Activated naive CD4-positive, alpha-beta T cell treated with anti-CD3 and anti-CD28 coated beads, Interleukin-2, amount 50 U/mL, for 24 hours (primary cell): Measurements from ENCODE around the gene KLHDC4.
"Not testable (repeated sequence)": the region's sequence is repeated elsewhere in the genome, so short reads cannot be mapped to it uniquely, and the experiment has no call there.

ENCODE experiments used
- H3K27ac Mint-ChIP-seq: one replicate; pipeline ENCODE4 v1.8.0; 2021; ENCODE audit warnings: mild to moderate bottlenecking, mixed read lengths
- H3K27me3 Mint-ChIP-seq: one replicate; pipeline ENCODE4 v1.8.0; 2021; ENCODE audit warnings: mixed read lengths
- H3K36me3 Mint-ChIP-seq: one replicate; pipeline ENCODE4 v1.8.0; 2021; ENCODE audit warnings: mixed read lengths
- H3K4me1 Mint-ChIP-seq: one replicate; pipeline ENCODE4 v1.8.0; 2021; ENCODE audit warnings: mixed read lengths
- H3K4me3 Mint-ChIP-seq: one replicate; pipeline ENCODE4 v1.8.0; 2021; ENCODE audit warnings: mild to moderate bottlenecking, mixed read lengths
- H3K9me3 Mint-ChIP-seq: one replicate; pipeline ENCODE4 v1.8.0; 2021; ENCODE audit warnings: mixed read lengths

The KLHDC4 gene

DNA sequence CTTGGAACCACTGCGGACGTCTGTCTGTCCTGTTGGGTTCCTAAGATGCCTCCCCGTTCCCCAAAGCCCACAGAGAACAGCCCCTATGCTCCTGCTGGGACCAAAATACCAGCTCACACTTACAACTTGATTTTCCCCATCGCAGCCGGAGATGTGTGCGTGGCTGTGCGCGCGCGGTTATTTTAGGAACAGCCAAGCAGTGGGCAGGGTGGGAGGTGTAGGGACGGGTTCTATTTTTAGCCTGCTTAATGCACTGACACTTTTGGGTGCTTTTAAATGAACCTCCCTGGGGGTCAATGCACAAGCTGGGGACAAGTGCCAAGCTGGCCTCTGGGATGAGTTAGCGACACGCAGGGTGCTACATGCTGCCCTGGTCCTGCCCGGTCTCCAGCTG lies 74.1 kb downstream of the KLHDC4 start:
- Mint-ChIP-seq H3K9me3 (no peaks in the 10 kb centered on the region), H3K27me3 (no peaks in the 10 kb centered on the region), H3K36me3 (peaks cover 2% of the 10 kb centered on the region), H3K27ac (no peak overlapping the region), H3K4me3 (no peak overlapping the region), H3K4me1 (no peaks in the 10 kb centered on the region)

DNA sequence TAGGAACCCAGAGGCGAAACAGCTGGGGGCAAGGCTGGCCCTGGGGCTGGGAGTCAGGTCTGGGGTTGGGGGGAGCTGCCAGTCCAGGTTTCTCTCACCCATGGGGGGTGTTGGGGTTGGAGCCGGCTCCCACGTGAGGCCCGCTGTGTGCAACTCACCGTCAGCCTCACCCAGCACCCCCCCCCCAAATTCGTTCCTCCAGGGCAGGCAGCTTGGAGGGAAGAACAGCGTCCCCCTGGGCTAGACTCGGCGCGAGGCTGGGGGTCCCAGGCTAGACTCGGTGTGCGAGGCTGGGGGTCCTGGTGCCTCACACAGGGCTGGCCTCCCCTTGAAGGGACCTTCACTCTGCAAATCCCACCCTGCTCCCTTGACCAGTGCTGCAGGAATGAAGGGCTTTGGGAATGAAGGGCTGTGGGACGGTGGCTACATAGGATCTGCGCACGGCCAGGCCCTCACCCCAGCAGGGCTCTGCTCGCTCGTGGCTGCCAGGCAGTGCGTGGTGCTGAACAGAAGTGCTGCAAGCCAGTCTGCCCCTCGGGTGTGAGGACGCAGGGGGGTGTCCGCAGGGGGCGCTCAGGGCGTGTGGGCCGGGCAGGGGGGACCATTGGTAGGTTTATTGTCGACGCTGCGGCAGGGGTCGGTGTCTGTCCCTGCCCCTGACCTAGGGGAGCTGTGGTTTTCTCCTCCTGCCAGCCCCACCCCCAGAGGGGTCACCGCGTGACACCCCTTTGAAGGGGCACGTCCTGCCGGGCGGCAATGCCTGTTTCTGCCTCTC lies 74.7 kb downstream of the KLHDC4 start:
- no peak overlapping the region for H3K4me3 Mint-ChIP-seq
- no peaks in the 10 kb centered on the region for H3K27me3 Mint-ChIP-seq
- no peaks in the 10 kb centered on the region for H3K4me1 Mint-ChIP-seq
- no peak overlapping the region for H3K27ac Mint-ChIP-seq
- H3K36me3 Mint-ChIP-seq: no peaks in the 10 kb centered on the region
- no peaks in the 10 kb centered on the region for H3K9me3 Mint-ChIP-seq

DNA sequence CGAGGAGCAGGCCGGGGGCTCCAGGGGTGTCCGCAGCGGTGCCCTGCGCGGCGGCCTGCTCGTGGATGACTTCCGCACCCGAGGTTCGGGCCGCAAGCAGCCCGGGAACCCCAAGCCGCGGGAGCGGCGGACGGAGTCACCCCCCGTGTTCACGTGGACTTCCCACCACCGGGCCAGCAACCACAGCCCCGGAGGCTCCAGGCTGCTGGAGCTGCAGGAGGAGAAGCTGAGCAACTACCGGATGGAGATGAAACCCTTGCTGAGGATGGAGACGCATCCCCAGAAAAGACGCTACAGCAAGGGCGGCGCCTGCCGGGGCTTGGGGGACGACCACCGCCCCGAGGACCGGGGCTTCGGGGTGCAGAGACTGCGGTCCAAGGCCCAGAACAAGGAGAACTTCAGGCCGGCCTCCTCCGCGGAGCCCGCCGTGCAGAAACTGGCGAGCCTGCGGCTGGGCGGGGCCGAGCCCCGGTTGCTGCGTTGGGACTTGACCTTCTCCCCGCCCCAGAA lies 75.8 kb downstream of the KLHDC4 start:
- no peaks in the 10 kb centered on the region for H3K27me3 Mint-ChIP-seq
- no peaks in the 10 kb centered on the region for H3K36me3 Mint-ChIP-seq
- H3K4me1 Mint-ChIP-seq: no peaks in the 10 kb centered on the region
- no peaks in the 10 kb centered on the region for H3K9me3 Mint-ChIP-seq
- no peak overlapping the region for H3K4me3 Mint-ChIP-seq
- no peak overlapping the region for H3K27ac Mint-ChIP-seq

DNA sequence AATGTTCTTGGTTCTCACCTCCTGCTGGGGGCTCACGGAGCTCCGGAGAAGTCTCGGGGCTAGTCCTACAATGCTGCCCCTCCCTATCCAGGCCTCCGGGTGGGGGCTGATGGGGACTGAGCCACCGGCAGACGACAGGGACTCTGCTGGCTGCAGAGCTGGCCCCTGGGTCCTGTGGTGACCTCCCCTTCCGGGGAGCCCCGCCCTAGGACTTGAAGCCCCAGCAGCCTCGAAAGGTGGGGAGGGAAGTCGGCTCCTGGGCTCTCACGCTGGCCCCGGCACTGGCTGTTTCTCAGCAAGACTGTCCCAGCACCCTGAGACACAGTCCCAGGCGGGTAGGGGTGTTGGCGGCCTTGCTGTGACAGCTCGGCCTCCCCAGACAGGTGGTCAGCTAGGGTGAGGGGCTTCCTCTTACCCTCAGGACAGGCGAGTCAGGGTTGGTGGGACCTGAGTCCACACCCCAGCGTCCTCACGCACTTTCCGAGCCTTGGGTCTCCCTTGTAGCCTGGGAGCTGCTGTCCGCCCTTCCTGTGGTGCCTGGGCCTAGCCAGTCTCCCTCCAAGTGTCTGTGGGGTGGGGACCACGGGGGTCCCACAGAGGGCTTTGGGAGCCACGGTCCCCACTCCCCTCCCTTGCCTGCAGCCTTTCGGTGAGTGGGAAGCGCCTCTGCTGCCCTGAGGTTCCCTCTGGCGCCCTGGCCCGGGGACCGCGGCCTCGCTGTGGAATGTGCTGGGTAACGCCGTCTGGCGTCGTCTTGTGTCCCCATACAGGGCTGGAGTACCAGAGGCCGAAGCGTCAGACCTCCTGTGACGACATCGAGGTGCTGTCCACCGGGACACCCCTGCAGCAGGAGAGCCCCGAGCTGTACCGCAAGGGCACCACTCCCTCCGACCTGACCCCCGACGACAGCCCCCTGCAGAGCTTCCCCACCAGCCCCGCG lies 76.6 kb downstream of the KLHDC4 start:
- no peaks in the 10 kb centered on the region for H3K4me1 Mint-ChIP-seq
- no peak overlapping the region for H3K4me3 Mint-ChIP-seq
- H3K9me3 Mint-ChIP-seq: no peaks in the 10 kb centered on the region
- H3K36me3 Mint-ChIP-seq: no peaks in the 10 kb centered on the region
- H3K27me3 Mint-ChIP-seq: no peaks in the 10 kb centered on the region
- H3K27ac Mint-ChIP-seq: no peak overlapping the region

DNA sequence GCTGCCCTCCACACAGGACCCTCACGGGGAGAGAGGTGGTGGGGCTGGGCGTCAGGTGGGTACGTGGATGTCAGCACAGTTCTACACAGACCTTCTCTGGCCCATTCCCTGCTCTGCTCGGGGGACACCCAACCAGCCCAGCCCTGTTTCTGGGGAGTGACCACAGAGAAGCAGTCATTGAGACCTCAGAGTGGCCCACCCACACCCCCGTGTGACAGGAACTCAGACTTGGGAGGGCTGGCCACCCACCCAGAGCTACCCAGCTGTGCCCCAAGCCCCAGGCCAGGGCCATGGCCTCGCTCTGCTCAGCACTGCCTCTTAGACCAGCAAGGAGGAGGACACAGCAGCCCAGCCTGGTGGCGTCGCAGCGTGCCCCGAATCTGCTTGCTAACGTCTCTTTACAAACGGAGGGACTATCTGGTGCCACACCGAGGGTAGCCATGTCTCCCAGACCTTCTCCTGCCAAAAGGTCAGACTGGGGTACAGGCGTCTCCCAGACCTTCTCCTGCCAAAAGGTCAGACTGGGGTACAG lies 77.7 kb downstream of the KLHDC4 start:
- Mint-ChIP-seq H3K27ac (no peak overlapping the region), H3K36me3 (no peaks in the 10 kb centered on the region), H3K4me1 (no peaks in the 10 kb centered on the region), H3K27me3 (no peaks in the 10 kb centered on the region), H3K4me3 (no peak overlapping the region), H3K9me3 (no peaks in the 10 kb centered on the region)

DNA sequence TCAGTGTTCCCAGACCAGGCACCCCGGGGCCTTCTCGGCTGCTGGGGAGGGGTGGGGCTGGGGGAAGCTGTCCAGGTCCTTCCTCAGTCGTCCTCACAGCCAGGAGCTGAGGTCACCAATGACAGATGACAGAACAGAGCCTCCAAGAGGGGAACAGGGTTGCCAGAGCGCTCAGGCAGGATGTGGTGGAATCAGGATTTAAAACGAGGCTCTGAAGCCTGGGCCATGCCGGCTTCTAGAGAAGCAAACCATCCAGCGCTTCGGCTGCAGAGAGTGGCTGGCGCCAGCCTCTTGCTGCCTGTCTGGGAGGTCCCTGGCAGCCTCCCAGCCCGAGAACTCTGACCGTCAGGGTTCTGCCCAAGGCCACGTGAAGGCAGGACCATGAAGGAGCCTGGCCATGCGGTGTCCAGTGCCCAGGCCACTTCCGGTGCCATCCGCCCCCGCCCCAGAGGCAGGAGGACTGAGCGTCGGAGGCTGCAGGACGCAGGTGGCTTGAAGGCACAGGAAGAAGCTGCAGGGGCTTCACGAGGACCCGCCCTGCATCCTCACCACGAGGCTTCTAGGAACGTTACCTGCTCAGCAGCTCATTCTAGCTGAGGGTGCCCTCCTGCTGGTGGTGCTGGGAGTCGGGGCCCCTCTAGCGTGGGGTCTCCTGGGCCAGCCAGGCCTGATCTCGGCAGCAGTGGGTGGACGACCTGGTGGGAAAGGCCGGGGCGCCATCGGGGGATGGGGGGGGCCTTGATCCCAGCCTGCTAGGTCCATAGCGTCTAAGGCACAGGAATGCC lies 78.5 kb downstream of the KLHDC4 start:
- Mint-ChIP-seq H3K36me3 (no peaks in the 10 kb centered on the region), H3K27me3 (no peaks in the 10 kb centered on the region), H3K4me3 (no peak overlapping the region), H3K27ac (no peak overlapping the region), H3K9me3 (no peaks in the 10 kb centered on the region), H3K4me1 (no peaks in the 10 kb centered on the region)

DNA sequence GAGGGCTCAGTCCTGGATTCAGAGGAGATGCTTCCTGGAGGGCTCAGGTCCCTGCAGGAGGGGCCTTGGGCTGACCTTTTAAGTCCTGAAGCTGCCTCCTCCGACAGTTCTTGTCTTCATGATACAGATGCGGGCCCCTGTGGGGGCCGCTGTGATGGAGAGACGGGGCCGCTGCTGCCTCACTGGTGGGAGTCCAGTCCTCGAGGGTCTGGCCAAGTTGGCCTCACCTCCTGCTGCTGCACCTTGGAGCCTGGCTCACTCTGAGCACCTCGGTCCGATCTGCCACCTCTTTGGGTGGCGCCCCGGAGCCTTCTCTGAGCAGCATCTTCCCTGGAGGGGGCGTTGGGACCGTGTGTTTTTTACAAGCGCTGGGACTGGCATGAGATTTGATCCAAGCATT lies 79.1 kb downstream of the KLHDC4 start:
- Mint-ChIP-seq H3K27ac (no peak overlapping the region), H3K4me3 (no peak overlapping the region), H3K4me1 (peaks cover 4% of the 10 kb centered on the region), H3K36me3 (no peaks in the 10 kb centered on the region), H3K9me3 (no peaks in the 10 kb centered on the region), H3K27me3 (no peaks in the 10 kb centered on the region)

DNA sequence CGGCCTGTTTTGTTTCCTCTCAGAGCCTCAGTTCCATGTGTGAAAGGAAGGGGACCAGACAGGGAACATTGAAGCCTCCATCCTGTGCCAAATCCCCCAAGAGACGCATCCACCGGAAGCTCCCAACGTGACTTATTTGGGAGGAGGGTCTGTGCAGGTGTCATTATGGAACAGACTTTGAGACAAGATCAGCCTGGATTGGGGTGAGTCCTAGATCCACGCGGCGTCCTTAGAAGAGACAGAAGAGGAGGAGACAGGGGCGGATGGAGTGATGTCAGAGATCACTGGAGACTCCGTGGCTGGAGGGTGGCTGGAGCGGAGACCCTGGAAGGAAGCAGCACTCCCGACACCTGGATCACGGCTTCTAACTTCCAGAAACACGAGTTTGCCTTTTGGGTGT lies 80.0 kb downstream of the KLHDC4 start:
- H3K4me3 Mint-ChIP-seq: no peak overlapping the region
- no peaks in the 10 kb centered on the region for H3K36me3 Mint-ChIP-seq
- H3K9me3 Mint-ChIP-seq: no peaks in the 10 kb centered on the region
- H3K27me3 Mint-ChIP-seq: no peaks in the 10 kb centered on the region
- H3K4me1 Mint-ChIP-seq: peaks cover 8% of the 10 kb centered on the region
- H3K27ac Mint-ChIP-seq: no peak overlapping the region

DNA sequence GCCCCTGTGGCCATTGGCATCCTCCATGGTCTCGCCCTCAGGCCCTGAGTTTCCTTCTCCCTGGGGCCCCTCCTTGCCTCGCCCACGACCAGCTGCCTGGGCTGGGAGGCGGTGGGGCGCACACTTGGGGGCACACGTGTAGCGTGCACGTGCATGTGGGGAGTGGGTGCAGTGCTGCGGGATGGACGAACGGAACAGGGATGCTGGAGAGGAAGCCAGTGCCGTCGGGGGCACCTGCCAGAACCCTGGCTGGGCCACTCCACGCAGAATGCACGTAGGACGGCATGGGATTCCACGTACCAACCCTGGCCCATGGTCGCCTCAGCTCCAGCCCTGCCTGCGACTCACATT lies 80.4 kb downstream of the KLHDC4 start:
- H3K9me3 Mint-ChIP-seq: no peaks in the 10 kb centered on the region
- H3K36me3 Mint-ChIP-seq: no peaks in the 10 kb centered on the region
- no peaks in the 10 kb centered on the region for H3K27me3 Mint-ChIP-seq
- H3K27ac Mint-ChIP-seq: no peak overlapping the region
- peaks cover 10% of the 10 kb centered on the region for H3K4me1 Mint-ChIP-seq
- H3K4me3 Mint-ChIP-seq: no peak overlapping the region

DNA sequence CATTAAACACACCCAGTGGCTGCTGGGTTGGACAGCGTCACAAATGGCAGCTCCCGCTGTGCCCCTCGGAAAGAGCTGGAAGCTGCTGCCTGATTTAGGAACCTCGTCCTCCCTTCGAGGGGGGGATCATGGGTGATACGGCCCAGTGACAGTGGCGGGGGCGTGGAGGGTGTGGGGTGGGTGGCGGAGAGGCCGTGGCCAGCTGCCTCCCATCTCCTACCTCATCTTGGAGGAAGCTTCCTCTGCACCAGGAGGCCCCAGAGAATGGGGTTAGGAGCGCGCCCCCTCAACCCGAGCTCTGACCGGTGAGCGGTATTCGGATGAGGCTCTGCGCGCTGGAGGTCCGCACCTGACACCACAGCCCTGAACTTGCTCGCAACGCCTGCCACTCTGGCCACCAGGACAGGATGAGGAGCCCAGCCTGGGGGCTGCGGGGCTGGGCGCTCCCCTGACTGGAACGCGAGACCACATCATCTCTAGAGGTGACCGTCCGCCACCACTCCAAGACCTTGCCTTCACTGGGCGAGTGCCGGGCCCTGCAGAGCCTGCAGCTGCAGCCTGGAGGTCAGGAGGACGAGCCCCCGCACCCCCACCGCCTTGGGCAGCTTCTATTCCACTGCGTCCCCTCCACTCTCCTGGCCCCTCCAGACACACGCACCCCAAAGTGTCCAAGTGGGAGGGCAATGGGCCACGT lies 80.9 kb downstream of the KLHDC4 start:
- H3K4me1 Mint-ChIP-seq: peaks cover 10% of the 10 kb centered on the region
- no peaks in the 10 kb centered on the region for H3K36me3 Mint-ChIP-seq
- H3K27ac Mint-ChIP-seq: no peak overlapping the region
- H3K4me3 Mint-ChIP-seq: no peak overlapping the region
- H3K27me3 Mint-ChIP-seq: no peaks in the 10 kb centered on the region
- H3K9me3 Mint-ChIP-seq: no peaks in the 10 kb centered on the region

DNA sequence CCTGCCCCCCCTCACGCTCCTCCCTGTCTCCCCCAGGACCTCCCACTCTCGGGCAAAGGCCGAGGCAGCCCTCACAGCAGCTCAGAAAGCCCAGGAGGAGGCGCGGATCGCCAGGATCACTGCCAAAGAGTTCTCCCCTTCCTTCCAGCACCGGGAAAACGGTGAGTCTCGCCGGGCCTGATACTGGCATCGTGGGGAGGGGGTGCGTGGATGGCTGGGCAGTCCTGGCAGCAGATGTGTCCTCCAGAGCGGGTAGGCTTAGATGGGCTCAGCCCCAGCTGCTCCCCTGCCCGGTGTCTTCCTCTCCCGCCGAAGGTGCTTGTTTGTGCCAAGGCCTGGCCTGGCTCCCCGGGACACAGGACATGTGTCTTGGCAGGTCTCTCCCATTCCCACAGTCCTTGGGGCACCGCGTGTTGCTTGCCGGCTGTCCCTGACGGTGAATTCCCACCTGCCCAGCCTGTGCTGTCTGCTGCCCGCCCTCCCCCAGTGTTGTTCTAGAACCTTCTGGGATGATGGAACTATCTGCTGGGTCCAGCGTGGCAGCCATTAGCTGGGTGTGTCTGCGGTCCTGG lies 81.6 kb downstream of the KLHDC4 start:
- H3K27ac Mint-ChIP-seq: no peak overlapping the region
- H3K4me3 Mint-ChIP-seq: no peak overlapping the region
- no peaks in the 10 kb centered on the region for H3K27me3 Mint-ChIP-seq
- H3K4me1 Mint-ChIP-seq: peaks cover 10% of the 10 kb centered on the region
- H3K36me3 Mint-ChIP-seq: no peaks in the 10 kb centered on the region
- H3K9me3 Mint-ChIP-seq: no peaks in the 10 kb centered on the region

DNA sequence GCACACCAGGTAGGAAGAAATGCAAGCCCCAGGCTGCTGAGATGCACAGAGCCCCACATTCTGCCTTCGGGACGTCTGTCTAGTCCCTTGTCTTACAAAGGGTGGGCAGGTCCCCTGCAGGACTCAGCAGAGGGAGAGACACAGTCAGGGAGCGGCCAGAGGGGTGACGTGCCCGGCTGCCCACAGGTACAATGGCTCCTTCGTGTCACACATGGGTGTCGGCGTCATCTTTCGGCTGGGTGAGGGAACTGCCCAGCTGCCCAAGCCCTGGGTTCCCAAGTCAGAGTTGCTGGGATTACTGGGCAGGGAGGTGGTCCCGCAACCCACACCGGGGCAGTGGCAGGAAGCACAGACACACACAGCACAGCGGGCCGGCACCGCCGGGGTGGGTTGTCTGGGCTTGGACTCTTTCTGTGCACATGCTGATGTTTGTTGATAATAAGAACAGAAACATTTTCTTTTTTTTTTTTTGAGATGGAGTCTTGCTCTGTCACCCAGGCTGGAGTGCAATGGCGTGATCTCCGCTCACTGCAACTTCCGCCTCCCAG lies 82.9 kb downstream of the KLHDC4 start:
- Mint-ChIP-seq H3K27me3 (no peaks in the 10 kb centered on the region), H3K36me3 (no peaks in the 10 kb centered on the region), H3K9me3 (no peaks in the 10 kb centered on the region), H3K4me1 (peaks cover 10% of the 10 kb centered on the region), H3K4me3 (no peak overlapping the region), H3K27ac (no peak overlapping the region)

DNA sequence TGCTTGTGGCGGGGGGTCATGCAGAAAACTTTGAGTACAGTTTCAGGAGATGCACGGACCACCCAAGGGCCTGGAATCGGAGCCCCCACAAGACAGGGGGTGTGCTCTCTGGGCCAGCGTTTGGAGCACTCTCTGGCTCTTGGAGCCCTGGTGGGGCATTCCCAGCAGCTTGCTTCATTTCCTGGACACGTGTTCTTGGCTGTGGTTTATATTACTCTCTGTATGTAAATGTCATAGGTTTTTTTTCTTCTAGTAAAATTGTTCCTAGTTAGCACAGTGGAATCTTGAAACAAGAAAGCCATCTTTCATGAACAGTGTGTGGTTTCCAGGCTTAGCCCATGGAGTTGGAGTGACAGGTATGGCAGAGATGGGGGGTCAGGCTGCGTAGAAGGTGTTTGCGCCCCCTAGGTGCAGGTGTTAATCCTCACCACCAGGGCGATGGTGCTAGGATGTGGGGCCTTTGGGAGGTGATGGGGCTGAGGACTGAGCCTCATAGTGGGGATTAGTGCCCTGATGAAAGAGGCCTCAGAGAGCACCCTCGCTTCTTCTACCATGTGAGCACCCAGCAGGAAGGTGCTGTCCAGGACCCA lies 83.7 kb downstream of the KLHDC4 start:
- Mint-ChIP-seq H3K27ac (no peak overlapping the region), H3K4me1 (peaks cover 10% of the 10 kb centered on the region), H3K4me3 (no peak overlapping the region), H3K27me3 (no peaks in the 10 kb centered on the region), H3K36me3 (no peaks in the 10 kb centered on the region), H3K9me3 (no peaks in the 10 kb centered on the region)

DNA sequence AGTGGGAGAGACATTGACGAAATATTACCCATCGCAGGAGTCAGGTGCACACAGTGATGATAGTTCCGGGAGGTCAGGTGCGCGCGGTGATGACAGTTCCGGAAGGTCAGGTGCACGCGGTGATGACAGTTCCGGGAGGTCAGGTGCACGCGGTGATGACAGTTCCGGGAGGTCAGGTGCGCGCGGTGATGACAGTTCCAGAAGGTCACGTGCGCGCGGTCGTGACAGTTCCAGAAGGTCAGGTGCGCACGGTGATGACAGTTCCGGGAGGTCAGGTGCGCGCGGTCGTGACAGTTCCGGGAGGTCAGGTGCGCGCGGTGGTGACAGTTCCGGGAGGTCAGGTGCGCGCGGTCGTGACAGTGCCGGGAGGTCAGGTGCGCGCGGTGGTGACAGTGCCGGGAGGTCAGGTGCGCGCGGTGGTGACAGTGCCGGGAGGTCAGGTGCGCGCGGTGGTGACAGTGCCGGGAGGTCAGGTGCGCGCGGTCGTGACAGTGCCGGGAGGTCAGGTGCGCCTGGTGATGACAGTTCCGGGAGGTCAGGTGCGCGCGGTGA lies 84.7 kb downstream of the KLHDC4 start:
- H3K4me1 Mint-ChIP-seq: peaks cover 10% of the 10 kb centered on the region

More for the DNA sequence above, 84.7 kb downstream of the KLHDC4 start:
- not testable (repeated sequence) for H3K27me3 Mint-ChIP-seq, H3K27ac Mint-ChIP-seq, H3K9me3 Mint-ChIP-seq, H3K36me3 Mint-ChIP-seq, H3K4me3 Mint-ChIP-seq
